NCI-H446 treated with DMSO at 0.1 percent for 48 hours (cell line): ENCODE measurements around the gene ADGRF5.

ENCODE experiments used
- DNase-seq: peaks from one replicate; lab custom pipeline; 2025; lab: John Stamatoyannopoulos, UW

Gene ADGRF5

GRCh38 chr6:46930331-46930730, 8.6 kb upstream of the ADGRF5 start:
- DNase-seq = no peak

GRCh38 chr6:46927066-46927465, 5.3 kb upstream of the ADGRF5 start:
- no peak for DNase-seq

GRCh38 chr6:46926481-46926880, 4.7 kb upstream of the ADGRF5 start:
- DNase-seq = no peak

GRCh38 chr6:46925563-46926253, 4.0 kb upstream of the ADGRF5 start:
- no peak for DNase-seq

DNA sequence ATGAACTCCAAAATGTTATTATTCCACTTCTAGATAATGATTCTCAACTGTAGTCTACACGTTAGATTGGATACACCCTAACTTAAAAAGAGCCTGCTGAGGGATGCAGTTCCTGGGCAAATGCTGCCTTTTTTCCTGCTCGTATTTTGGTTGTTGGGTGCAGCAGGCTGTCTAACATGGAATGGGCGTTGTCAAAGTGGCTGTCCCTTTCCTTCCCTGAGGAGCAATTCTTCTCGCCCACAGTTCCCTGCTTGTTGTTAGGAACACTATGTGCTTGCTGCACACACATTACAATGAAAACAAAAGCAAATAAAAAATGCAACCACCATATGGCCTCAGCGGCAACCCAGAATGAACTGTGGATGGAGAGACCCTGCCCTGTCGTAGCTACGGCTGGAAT, 1.7 kb upstream of the ADGRF5 start:
- DNase-seq = no peak

DNA sequence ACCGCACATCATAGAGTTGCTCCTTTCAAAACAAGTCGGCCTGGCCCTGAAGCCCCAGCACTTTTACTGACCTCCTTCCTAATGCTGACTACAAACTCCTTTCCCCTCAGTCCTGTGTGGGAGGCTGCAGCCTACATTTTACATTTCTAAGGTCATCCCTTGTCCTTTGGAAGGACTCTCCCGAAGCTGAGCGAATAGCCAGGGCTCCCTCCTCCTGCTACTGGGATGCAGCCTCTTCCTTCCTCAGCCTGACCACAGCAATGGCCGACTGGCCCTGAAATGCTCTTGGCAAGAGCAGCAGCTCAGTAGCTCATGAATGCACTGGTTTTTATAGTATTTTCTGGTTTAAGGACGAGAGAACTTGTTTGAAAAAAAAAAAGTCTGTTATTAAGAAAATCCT, 679 bp downstream of the ADGRF5 start:
- no peak for DNase-seq

DNA sequence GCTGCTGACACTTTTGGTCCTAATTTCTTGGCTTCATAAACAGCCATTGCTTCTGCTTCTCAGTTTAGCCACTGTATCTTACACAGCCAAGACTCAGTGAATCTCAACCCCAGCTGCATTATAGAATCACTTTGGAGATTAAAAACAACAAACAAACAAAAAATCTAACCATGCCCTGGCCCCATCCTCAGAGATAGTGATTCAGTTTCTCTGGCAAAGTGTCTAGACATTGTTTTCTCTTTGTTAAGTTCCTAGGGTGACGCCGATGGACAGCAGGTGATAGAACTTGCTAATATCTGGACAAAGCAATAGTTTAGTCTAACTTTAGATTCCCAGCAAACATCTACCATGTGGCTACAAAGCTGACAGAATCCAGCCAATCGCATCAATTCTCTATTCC, 2.9 kb downstream of the ADGRF5 start:
- no peak for DNase-seq

GRCh38 chr6:46917002-46917545, 4.7 kb downstream of the ADGRF5 start:
- DNase-seq = no peak

DNA sequence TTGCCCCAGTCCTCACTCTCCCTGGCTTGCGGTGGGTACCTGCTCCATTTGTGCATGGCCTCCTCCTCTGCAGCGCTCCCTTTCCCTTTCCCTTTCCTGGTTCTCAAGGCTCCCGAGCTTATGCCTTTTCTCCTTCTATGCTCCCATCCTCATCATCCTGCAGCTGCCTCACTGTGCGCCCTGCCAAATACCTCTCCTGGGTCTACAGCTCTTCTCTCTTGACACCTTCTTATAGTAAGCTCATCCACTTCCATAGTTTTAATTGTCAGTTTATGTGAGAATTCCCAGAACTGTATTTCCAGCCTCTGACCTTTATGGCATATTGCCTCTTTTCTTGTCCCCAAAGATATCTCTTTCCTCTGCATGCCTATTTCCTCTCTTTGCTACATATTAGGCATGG, 5.9 kb downstream of the ADGRF5 start:
- DNase-seq = no peak

DNA sequence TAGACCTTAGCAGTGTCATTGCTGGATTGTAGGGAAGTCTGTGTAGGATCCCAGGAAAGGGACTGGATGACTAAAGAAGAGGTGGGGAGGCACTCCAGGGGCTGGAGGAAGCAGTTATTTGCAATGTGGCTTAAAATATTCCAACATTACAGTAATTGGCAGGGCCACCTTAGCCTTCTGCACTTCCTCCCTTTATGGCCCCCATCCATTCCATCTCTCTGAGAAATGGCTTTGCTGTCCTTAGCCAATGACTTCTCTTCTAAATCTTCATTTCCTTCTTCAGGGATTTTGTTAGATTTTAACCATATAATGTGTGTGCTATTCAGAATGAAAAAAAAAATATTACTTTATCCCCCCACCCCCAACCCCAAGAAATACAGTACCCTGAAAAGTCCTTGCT, 6.4 kb downstream of the ADGRF5 start:
- no peak for DNase-seq

DNA sequence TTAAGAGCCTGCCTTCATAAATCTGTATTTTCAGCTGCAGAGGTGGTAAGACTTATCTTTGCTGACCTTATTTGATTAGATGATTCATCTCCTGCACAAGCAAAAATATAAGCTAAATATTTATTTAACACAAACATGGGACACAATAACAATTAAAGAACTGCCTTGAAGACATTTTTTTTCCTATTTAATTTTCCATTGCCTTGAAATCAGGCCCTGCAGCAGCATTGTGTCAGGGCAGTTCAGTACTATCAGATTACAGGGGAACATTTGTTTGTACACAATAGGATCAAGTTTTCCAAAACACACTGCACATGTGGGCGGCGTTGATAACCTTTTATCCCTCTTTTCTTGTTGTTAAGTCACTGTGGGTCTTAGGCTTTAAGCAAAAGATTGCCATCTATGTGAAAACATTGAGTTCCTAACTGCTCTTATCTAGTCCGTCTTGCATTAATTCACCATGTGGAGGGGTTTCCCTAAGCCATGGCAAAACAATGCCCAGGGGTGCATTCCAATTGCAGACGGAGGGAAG, 7.4 kb downstream of the ADGRF5 start:
- DNase-seq = no peak

DNA sequence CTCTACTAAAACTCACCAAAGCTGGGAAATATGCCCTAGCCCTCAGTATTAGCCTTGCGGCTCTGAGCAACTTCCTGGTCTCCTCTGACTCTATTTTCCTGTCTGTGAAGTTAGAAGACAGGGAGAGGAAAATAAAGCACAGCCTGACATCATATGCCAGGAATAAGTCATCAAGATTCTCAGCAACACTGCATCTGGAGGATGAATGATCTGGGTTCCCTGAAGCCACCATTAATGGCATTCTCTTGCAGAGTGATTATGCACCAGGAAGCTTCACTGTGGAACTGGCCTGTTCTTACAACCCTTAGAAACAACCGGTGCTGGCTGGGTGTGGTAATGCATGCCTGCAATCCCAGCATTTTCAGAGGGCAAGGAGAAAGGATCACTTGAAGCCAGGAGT, 12.4 kb downstream of the ADGRF5 start:
- DNase-seq = no peak

DNA sequence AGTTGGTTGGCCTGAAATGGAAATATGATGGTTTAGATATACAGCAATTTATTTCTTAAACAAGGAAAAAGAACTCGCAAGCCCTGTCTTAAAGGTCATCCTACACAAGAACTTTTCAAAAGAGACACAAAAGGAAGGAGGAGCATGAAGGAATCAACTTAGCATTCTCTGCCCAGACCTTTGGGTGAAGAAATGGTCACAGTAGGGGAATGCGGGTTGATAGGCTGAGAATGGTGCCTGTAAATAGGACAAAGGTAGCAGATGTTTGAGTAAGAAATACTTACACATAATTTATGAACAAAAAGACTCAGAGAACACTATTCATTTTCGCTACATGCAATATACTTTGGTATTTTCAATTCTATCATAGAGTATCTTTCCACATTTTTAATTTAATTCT, 15.0 kb downstream of the ADGRF5 start:
- no peak for DNase-seq

- DNase-seq = no peak
Observed at GRCh38 chr6:46904117-46904516, 17.6 kb downstream of the ADGRF5 start.

DNA sequence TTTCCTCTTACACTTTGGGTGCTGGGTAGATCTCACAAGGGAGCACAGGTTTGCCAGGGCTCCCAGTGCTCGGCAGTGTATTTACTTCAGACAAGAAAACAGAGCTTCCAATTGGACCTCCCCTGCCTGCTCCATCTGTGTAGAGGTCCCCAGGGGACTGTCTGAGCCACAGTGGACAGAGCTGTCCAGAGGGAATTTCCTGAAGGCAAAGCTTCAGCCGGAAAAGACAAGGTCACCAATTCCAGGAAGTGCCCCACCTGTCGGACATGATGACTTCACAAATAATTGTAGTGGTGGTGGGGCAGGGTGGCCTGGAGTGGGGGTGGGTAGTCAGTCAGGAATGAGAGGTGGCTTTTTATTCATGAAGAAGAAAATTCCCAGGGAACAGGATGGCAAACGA, 18.6 kb downstream of the ADGRF5 start:
- no peak for DNase-seq

DNA sequence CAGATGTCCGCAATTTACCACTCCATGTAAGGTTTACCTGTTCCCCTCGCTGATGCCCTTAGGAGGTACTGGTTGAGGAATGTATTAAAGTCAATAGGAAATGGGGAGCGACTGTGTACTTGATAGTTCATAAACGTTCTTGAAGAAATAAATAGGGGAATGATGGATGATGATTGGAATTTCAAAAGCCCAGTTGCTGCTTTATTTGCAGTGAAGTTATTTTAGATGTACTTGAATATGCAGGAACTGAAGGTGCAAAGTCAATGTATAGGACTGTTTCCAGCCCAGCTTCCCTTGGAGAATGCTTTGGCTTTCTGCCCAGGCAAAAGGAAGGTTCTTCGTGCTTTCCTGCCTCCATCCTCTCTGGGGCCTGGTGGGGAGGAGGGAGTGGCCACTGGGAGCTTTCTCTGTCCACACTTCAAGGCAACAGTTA, 19.8 kb downstream of the ADGRF5 start:
- DNase-seq = no peak

DNA sequence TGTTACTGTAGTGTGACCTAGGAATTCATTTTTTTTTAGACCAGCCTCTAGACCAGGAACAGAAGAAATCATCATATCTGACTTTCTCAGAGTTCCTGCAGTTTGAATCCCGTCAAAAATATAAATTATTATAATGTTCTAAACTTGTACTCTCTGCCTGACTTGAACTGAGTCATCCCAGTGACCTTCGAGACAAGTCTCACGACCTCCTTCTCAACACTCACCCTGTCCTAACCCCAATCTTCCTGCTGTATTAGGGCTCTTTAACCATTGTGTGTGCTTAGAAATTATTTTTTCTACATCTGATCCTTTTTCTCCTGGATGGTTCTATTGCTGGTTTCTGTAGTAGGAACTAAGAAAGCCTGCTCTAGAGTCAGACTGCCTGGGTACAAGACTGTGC, 21.5 kb downstream of the ADGRF5 start:
- no peak for DNase-seq

DNA sequence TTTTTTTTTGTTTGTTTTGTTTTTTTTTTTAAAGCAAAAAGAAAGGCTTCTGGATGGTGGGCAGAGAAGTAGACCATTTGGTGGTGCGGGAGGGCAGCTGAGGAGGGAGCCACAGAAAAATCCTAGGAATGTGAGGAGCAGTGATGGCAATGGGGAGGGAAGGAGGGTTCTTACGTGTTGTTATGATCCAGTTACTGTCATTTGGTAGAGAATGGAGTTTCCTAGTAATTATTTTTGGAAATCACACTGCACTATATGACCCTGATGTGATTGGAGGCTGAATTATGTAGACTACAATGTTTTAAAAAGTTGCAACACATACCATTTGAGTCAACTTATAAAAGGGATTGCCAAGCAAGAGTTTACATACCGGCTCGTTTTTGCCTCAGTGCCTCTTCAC, 22.1 kb downstream of the ADGRF5 start:
- no peak for DNase-seq

- DNase-seq = no peak
Observed at GRCh38 chr6:46898006-46898405, 23.7 kb downstream of the ADGRF5 start.

DNA sequence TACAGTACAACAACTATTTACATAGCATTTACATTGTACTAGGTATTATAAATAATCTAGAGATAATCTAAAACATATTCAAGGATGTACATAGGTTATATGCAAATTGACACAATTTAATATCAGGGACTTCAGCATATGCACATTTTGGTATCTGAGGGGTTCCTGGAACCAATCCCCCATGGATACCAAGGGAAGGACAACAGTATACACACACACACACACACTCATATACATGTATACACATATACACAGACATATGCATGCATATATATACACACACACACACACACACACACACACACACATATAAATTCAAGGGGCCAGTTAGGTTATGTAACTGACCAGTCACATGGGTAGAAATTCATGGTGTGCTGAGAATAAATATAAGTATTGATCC, 24.9 kb downstream of the ADGRF5 start:
- no peak for DNase-seq

DNA sequence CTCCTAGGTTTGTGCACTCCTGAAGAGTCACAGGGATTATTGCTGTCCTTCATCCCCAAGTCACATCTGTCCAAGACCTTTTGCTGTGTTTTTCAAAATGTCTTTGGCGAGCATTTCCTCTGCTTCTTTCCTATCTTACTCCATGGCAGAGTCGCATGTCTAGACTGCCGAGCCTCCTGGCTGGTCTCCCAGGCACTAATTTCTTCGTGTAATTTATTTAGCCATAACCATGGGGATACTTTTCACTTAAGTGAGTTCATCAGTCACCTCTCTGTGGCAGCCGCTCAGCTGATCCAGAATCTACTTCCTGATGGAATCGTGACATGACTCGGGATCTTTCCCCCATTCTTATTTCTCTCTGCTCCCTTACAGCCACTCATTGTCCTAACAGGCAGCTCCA, 25.8 kb downstream of the ADGRF5 start:
- no peak for DNase-seq

GRCh38 chr6:46894433-46894832, 27.3 kb downstream of the ADGRF5 start:
- DNase-seq = no peak

GRCh38 chr6:46893648-46894047, 28.1 kb downstream of the ADGRF5 start:
- no peak for DNase-seq

DNA sequence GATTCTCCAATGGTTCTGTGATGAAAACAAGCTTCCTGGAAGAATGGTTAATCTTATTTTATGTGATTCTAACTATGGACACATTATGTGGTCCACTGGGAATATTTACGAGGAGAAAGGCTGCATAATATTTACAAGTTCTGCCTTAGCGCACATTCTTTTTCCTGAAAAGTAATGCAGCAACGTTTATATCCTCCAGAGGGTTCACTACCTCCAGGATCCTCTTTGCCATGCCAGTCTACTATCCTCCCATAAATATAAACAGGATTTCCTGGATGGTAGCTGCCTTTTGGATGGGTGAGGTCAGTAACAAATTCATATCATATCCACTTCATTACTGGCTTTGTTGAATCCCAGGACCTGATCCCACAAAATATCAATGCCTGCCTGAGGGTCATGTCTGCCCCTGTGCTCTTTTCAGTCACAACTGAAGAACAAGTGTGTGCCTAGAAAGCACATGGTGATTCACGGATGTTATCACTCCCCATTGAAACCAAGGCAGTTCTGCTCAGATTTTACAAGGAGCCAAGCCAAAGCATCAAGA, 30.4 kb downstream of the ADGRF5 start:
- DNase-seq = no peak
